ENCODE results near the gene XKR7.

- TF ChIP-seq POLR2A (IDR thresholded peaks at IDR 0.05): no peak
- TF ChIP-seq EP300 (IDR thresholded peaks at IDR 0.05; ENCODE audit: low read depth): no peak
- no peak for TF ChIP-seq CTCF (IDR thresholded peaks at IDR 0.05)
These were observed 51.9 kb downstream of the XKR7 start for GRCh38 chr20:32019563-32020463.

All from transverse colon (tissue), 3 donors.